KOPT-K1 (cell line): ENCODE data around the gene PLIN1.
"Not testable (repeated sequence)": the region's sequence is repeated elsewhere in the genome, so short reads cannot be mapped to it uniquely, and the experiment has no call there.

Experiments used
- H3K27ac ChIP-seq: fragments of 200-600 bp; sonication (generic); 2 replicates; pipeline ENCODE4 v1.5.1; 2016; ENCODE audit warnings: antibody characterized with exemption, mild to moderate bottlenecking, low read depth, low read length; ENCODE audit not compliant: poor library complexity, severe bottlenecking
- H3K36me3 ChIP-seq: fragments of 200-600 bp; sonication (generic); 2 replicates; pipeline ENCODE4 v1.5.1; 2017; ENCODE audit warnings: antibody characterized with exemption, mild to moderate bottlenecking, low read length, moderate library complexity; ENCODE audit not compliant: insufficient read depth
- H3K9me3 ChIP-seq: fragments of 200-600 bp; sonication (generic); 2 replicates; pipeline ENCODE4 v1.5.1; 2017; ENCODE audit warnings: antibody characterized with exemption, low read length, mild to moderate bottlenecking; ENCODE audit not compliant: insufficient read depth, poor library complexity, severe bottlenecking

PLIN1 gene

GRCh38 chr15:89679212-89679611, at the start of gene PLIN1:
Gene PLIN1 (minus strand): TSS chr15:89679367. CDS start chr15:89677489, 1,878 bp downstream.
- no peaks in the 10 kb centered on the region for H3K9me3 ChIP-seq
- no peak within 1 kb of the TSS for H3K27ac ChIP-seq
- no peaks in the 10 kb centered on the region for H3K36me3 ChIP-seq

- H3K36me3 ChIP-seq: no peaks in the 10 kb centered on the region
- no peak overlapping the region for H3K27ac ChIP-seq
- H3K9me3 ChIP-seq: peaks cover 8% of the 10 kb centered on the region
Observed at GRCh38 chr15:89728254-89728653, 49.1 kb upstream of the PLIN1 start.

- peaks cover 8% of the 10 kb centered on the region for H3K9me3 ChIP-seq
- no peak overlapping the region for H3K27ac ChIP-seq
- H3K36me3 ChIP-seq: no peaks in the 10 kb centered on the region
Observed at GRCh38 chr15:89725064-89725463, 45.9 kb upstream of the PLIN1 start.

DNA sequence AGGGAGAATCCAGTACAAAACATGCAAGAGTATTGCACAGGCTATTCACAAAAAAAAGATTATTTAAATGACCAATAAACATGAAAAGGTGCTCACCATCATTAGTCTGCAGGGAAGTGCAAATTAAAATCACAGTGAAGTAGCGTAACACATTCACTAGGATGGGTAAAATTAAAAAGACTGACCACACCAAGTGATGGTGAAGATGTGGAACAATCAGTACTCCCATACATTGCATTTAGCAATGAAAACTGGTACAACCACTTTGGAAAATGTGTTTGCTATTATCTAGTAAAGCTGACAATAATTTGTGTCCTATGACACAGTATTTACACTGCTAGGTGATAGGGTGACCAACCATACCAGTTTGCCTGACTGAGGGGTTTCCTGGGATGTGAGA, 45.5 kb upstream of the PLIN1 start:
- H3K9me3 ChIP-seq: peaks cover 8% of the 10 kb centered on the region
- no peak overlapping the region for H3K27ac ChIP-seq
- H3K36me3 ChIP-seq: no peaks in the 10 kb centered on the region

DNA sequence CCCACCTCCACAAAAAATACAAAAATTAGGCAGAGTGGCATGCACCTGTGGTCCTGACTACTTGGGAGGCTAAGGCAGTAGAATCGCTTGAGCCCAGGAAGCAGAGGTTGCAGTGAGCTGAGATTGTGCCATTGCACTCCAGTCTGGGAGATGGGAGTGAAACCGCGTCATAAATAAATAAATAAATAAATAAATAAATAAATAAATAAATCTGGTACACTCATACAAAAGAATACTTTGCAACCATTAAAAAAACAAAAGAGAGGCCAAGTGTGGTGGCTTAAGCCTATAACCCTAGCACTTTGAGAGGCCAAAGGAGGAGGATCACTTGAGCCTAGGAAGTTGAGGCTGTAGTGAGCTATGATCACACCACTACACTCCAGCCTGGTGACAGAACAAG, 43.9 kb upstream of the PLIN1 start:
- Histone ChIP-seq H3K9me3 (peaks cover 8% of the 10 kb centered on the region), H3K36me3 (no peaks in the 10 kb centered on the region), H3K27ac (no peak overlapping the region)

DNA sequence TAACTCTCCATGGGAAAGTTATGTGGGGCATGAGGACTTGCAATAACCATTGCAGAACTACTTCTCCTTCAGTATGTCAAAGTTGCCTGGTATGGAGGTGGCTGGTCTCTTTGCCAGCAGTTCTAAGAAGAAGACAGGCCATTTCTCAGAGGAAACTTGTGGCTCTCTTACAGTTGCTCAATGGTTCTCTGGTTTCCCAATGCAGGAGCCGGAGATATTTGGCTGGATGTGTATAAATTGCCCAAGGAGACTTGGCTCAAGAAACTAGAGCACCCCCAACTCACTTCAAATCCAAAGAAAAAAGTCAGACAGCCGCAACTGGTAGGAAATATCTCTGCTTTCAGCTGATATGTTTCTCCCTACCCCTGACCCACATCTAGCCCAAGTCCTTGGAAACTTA, 35.6 kb upstream of the PLIN1 start:
- no peaks in the 10 kb centered on the region for H3K36me3 ChIP-seq
- H3K27ac ChIP-seq: no peak overlapping the region
- H3K9me3 ChIP-seq: no peaks in the 10 kb centered on the region

DNA sequence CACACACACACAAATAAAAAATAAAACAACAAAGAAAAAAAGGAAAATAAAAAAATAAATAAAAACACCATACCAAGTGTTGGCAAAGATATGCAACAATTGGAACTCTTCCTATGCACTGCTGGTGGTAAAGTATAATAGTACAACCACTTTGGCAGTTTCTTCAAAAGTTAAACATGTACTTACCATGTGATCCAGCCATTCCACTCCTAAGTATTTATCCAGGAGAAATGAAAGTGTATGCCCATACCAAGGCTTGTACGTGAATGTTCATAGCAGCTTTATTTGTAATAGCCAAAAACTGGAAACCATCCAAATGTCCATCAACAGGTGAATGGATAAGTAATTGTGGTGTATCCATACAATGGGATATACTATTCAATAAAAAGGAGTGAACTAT, 28.4 kb upstream of the PLIN1 start:
- no peaks in the 10 kb centered on the region for H3K36me3 ChIP-seq
- H3K27ac ChIP-seq: no peak overlapping the region
- H3K9me3 ChIP-seq: no peaks in the 10 kb centered on the region

DNA sequence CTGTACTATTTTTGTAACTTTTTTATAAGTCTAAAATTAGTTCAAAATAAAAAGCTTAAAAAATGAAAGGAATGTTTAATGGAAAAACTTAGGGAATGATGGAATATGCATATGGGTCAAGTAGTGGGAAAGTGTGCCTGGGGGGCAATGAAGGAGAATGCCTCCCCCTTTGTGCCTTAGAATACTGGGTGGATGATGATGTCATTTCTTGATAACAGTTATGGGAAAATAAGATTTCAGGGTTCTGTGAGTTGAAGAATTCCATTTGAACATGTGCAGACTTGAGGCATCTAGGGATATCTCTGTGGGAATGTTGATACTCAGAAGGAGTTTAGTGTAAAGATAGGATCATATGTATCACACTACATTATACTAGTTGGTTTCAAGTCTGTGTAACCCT, 25.2 kb upstream of the PLIN1 start:
- no peak overlapping the region for H3K27ac ChIP-seq
- no peaks in the 10 kb centered on the region for H3K9me3 ChIP-seq
- H3K36me3 ChIP-seq: no peaks in the 10 kb centered on the region

DNA sequence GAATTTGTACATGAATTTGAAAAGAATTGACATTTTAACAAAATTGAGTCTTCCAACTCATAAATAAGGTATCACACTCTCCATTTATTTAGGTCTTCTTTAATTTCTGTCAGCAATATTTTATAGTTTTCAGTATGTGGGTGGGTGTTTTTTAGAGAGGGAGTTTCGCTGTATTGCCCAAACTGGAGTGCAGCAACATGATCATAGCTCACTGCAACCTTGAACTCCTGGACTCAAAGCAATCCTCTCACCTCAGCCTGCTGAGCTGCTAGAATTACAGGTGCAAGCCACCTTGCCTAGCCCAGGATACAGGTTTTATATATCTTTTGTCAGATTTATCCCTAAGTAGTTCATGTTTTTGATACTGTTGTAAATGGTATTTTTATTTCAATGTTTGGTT, 16.0 kb upstream of the PLIN1 start:
- Histone ChIP-seq H3K9me3 (no peaks in the 10 kb centered on the region), H3K27ac (no peak overlapping the region), H3K36me3 (no peaks in the 10 kb centered on the region)

DNA sequence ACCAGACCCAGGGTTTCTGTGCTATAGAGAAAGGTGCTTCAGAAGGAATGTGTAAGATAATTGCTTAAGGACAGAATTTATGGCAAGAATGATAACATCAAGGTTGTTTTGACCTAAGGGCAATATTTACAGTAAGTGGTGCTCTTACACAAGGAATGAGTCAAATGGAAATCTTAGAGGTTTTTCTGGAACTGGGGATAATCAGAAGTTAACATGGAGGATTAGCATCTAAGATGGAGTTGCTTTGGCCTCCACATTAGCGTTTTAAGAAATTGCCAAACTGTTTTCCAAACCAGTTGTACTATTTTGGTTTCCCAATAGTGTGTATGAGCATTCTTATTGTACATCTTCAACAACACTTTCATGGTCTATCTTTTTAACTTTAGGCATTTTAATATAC, 14.5 kb upstream of the PLIN1 start:
- Histone ChIP-seq H3K36me3 (no peaks in the 10 kb centered on the region), H3K9me3 (no peaks in the 10 kb centered on the region), H3K27ac (no peak overlapping the region)

GRCh38 chr15:89693091-89693490, 13.9 kb upstream of the PLIN1 start:
- H3K9me3 ChIP-seq: no peaks in the 10 kb centered on the region
- H3K36me3 ChIP-seq: no peaks in the 10 kb centered on the region
- H3K27ac ChIP-seq: no peak overlapping the region

DNA sequence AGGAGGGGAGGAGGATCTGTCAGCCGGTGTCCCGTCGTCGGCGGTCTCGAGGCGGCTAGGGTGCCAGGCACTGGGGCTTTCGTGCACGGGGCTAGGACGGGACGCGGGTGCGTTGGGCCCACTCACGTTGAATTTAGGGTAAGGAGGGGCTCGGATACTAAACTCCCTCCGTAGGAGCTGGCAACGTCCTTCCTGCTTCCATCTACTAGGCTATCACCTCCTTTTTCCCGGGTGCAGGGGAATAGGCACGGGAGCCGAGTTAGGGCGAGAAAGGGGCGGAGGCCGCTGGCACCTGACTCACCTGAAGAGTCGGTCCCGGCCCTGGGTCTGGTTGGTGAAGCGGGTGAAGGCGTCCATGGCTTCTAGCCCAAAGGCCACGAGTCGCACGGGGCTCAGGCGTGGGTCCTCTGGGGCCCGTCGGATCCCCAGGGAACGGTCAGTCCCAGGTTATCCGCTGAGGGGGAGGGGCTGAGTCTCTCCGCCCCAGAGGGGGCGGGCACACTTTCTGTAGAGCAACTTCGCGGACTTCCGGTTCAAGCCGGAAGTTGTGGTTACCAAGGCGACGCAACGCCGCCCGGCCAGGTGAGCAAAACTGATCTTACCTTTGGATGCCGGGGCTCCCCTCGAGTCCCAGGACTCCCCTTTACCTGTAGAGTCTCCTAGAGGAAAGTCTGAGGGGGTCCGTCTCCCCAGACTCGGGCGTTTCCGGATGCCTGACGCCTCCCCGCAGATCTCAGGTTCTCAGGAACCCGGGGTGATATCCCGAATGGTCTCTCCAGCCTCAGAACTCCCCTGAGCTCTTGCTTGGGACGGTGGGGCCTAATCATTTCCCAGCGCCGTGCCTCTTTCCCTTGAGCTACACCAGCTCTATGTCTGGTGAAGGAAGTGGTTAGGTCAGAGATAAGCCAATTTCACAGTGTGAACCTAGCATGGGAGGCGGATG, 11.4 kb upstream of the PLIN1 start, which contains the start of the genes PEX11A and WDR93:
TSS of gene PEX11A (minus strand) at position 479 of the 943 bp plus-strand sequence. CDS start at position 357, 122 bp downstream.
TSS of gene WDR93 (plus strand) at position 536 of the 943 bp plus-strand sequence. CDS start 10,936 bp downstream, outside the sequence.
- Histone ChIP-seq H3K36me3 (no peaks in the 10 kb centered on the region), H3K27ac (no peak within 1 kb of the TSS), H3K9me3 (no peaks in the 10 kb centered on the region)

DNA sequence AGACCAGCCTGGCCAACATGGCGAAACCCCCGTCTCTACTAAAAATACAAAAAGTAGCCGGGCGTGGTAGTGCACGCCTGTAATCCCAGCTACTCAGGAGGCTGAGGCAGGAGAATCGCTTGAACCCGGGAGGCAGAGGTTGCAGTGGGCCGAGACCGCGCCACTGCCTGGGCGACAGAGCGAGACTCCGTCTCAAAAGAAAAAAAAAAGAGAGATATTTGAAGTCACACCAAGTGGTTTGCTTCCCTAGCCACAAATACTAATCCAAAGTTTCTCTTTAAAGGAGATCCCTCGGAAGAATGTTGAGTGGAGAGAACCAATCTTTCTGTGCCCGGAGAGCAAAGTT, 10.7 kb upstream of the PLIN1 start:
- H3K27ac ChIP-seq, H3K36me3 ChIP-seq, H3K9me3 ChIP-seq: not testable (repeated sequence)

GRCh38 chr15:89686522-89686921, 7.4 kb upstream of the PLIN1 start:
- Histone ChIP-seq H3K27ac (no peak overlapping the region), H3K36me3 (no peaks in the 10 kb centered on the region), H3K9me3 (no peaks in the 10 kb centered on the region)

- no peaks in the 10 kb centered on the region for H3K36me3 ChIP-seq
- no peak overlapping the region for H3K27ac ChIP-seq
- no peaks in the 10 kb centered on the region for H3K9me3 ChIP-seq
Observed at GRCh38 chr15:89685995-89686394, 6.8 kb upstream of the PLIN1 start.

GRCh38 chr15:89681146-89681545, 2.0 kb upstream of the PLIN1 start:
- no peaks in the 10 kb centered on the region for H3K36me3 ChIP-seq
- no peaks in the 10 kb centered on the region for H3K9me3 ChIP-seq
- H3K27ac ChIP-seq: no peak overlapping the region
